ENCODE measurements around the gene ANKS6. TPM values are rescaled to one million over a fixed set of nuclear protein-coding genes. Genes with fewer than 3 reads are reported as not detected.

ANKS6 gene
- total RNA-seq, 1 experiment from 2014 or later, result 46.3 TPM

- no peak overlapping the region for H3K14ac ChIP-seq (ENCODE audit: insufficient read depth, low read length)
- H3K56ac ChIP-seq (ENCODE audit: insufficient read length, low read depth, low read length), result no peak overlapping the region
- peaks cover 38 to 54% of the 10 kb centered on the region in 2 experiments for H3K4me1 Mint-ChIP-seq
- H4K91ac ChIP-seq (ENCODE audit: insufficient read length, low read depth, low read length), result no peak overlapping the region
- H3K27ac ChIP-seq (ENCODE audit: insufficient read length, low read depth, low read length), result no peak overlapping the region
- H3T11ph ChIP-seq (ENCODE audit: low read length), result no peak overlapping the region
- peaks cover 27% of the 10 kb centered on the region for H3K27me3 Mint-ChIP-seq (ENCODE audit: low read depth)
- H2BK5ac ChIP-seq (ENCODE audit: insufficient read length, low read length), result no peak overlapping the region
- H3K9me3 ChIP-seq (ENCODE audit: control insufficient read depth, low read depth, low read length), result no peaks in the 10 kb centered on the region
- no peaks in the 10 kb centered on the region for H3K79me1 ChIP-seq (ENCODE audit: insufficient read depth, low read depth, low read length, poor library complexity, severe bottlenecking)
- H3K23me2 ChIP-seq (ENCODE audit: insufficient read length, low read depth, low read length, poor library complexity, severe bottlenecking), result peaks cover 8% of the 10 kb centered on the region
- H3K4me3 Mint-ChIP-seq, result peak overlapping the region; percentile 74 to 87
- no peak overlapping the region for H2BK20ac ChIP-seq (ENCODE audit: low read depth, low read length, poor library complexity, severe bottlenecking)
- H3K23ac ChIP-seq (ENCODE audit: insufficient read length, low read depth, low read length), result no peak overlapping the region
- no peak overlapping the region for H2AFZ ChIP-seq (ENCODE audit: low read length)
- H3K9me3 Mint-ChIP-seq, result no peaks in the 10 kb centered on the region
- H2BK12ac ChIP-seq (ENCODE audit: insufficient read length, low read depth, low read length), result no peak overlapping the region
- no peak overlapping the region for H3K27ac Mint-ChIP-seq
- H3K18ac ChIP-seq (ENCODE audit: insufficient read length, low read depth, low read length), result no peak overlapping the region
- no peak overlapping the region for H4K8ac ChIP-seq (replicated peaks; ENCODE audit: insufficient read length, low read depth, low read length)
- H3K4me2 ChIP-seq (ENCODE audit: insufficient read depth, insufficient read length, low read length), result no peak overlapping the region
- H3K4ac ChIP-seq (ENCODE audit: low read depth, low read length), result no peak overlapping the region
- H3K79me2 ChIP-seq (ENCODE audit: insufficient read depth, low read length), result no peaks in the 10 kb centered on the region
- no peak overlapping the region for H2BK120ac ChIP-seq (ENCODE audit: low read depth, low read length, poor library complexity, severe bottlenecking)
- no peaks in the 10 kb centered on the region for H3K4me1 ChIP-seq (ENCODE audit: insufficient read depth, low read length)
- H2BK15ac ChIP-seq (ENCODE audit: low read depth, low read length), result no peak overlapping the region
- no peaks in the 10 kb centered on the region for H3K27me3 ChIP-seq (ENCODE audit: insufficient read depth, low read length)
- no peak overlapping the region for H3K9ac ChIP-seq (ENCODE audit: extremely low read depth, insufficient read length, low read length)
- TF ChIP-seq, protein P1, sequence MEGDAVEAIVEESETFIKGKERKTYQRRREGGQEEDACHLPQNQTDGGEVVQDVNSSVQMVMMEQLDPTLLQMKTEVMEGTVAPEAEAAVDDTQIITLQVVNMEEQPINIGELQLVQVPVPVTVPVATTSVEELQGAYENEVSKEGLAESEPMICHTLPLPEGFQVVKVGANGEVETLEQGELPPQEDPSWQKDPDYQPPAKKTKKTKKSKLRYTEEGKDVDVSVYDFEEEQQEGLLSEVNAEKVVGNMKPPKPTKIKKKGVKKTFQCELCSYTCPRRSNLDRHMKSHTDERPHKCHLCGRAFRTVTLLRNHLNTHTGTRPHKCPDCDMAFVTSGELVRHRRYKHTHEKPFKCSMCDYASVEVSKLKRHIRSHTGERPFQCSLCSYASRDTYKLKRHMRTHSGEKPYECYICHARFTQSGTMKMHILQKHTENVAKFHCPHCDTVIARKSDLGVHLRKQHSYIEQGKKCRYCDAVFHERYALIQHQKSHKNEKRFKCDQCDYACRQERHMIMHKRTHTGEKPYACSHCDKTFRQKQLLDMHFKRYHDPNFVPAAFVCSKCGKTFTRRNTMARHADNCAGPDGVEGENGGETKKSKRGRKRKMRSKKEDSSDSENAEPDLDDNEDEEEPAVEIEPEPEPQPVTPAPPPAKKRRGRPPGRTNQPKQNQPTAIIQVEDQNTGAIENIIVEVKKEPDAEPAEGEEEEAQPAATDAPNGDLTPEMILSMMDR (conservative IDR thresholded peaks at IDR 0.05), result no peak
- no peak for DNase-seq
- no peak overlapping the region for H2AK5ac ChIP-seq (ENCODE audit: insufficient read length, low read length)
- no peak overlapping the region for H4K5ac ChIP-seq (ENCODE audit: insufficient read length, low read depth, low read length)
- H4K20me1 ChIP-seq (ENCODE audit: control insufficient read depth, insufficient read depth, insufficient read length), result no peaks in the 10 kb centered on the region
- no CpG with 5 or more reads among the region's 2 CpGs for WGBS (ENCODE audit: extremely low coverage, insufficient read length, low lambda C conversion rate)
- H3K36me3 Mint-ChIP-seq (ENCODE audit: insufficient read depth in 1 of 3, low read depth in 3 of 3), result peaks cover 0 to 12% (median 0%) of the 10 kb centered on the region in 3 experiments; a peak in 2 of 7 replicates
These were observed 12.5 kb upstream of the ANKS6 start for GRCh38 chr9:98808875-98809274.
